Measurements from ENCODE around the gene LAIR2.
A peak's percentile ranks its signal among the peaks of the same experiment; 100 is the strongest.

Gene LAIR2

DNA sequence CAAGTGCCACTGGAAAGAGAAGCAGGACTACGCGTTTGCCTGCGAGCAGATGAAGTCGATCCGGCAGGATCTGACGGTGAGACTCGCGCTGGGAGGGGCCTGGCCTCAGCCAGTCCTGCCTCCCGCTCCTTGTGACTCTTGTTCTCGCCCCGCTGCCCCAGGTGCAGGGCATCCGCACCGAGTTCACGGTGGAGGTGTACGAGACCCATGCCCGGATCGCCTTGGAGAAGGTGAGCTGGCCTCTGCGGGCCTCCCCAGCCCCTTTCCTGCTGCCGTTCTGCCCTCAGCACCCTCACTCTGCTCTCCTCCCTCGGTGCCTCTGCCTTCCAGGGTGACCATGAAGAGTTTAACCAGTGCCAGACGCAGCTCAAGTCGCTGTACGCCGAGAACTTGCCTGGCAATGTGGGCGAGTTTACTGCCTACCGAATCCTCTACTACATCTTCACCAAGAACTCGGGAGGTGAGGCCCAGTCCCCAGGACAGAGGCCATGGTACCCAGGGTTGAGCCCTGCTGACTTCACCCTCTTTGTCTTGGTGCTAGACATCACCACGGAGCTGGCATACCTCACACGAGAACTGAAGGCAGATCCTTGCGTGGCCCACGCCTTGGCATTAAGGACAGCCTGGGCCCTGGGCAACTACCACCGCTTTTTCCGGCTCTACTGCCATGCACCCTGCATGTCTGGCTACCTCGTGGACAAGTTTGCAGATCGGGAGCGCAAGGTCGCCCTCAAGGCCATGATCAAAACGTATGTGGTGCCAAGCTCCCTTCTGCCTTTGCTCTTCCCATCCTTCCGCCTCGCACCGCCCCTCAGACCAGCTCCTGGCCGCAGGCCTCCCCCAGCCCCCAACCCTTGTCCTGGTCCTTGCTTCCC is 44.6 kb upstream of the LAIR2 start:
- TF ChIP-seq, protein P1, sequence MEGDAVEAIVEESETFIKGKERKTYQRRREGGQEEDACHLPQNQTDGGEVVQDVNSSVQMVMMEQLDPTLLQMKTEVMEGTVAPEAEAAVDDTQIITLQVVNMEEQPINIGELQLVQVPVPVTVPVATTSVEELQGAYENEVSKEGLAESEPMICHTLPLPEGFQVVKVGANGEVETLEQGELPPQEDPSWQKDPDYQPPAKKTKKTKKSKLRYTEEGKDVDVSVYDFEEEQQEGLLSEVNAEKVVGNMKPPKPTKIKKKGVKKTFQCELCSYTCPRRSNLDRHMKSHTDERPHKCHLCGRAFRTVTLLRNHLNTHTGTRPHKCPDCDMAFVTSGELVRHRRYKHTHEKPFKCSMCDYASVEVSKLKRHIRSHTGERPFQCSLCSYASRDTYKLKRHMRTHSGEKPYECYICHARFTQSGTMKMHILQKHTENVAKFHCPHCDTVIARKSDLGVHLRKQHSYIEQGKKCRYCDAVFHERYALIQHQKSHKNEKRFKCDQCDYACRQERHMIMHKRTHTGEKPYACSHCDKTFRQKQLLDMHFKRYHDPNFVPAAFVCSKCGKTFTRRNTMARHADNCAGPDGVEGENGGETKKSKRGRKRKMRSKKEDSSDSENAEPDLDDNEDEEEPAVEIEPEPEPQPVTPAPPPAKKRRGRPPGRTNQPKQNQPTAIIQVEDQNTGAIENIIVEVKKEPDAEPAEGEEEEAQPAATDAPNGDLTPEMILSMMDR (IDR thresholded peaks at IDR 0.05) = no peak
- TF ChIP-seq ZFX (IDR thresholded peaks at IDR 0.05; ENCODE audit: borderline replicate concordance) = no peak
- H3K27ac ChIP-seq = no peak overlapping the region

DNA sequence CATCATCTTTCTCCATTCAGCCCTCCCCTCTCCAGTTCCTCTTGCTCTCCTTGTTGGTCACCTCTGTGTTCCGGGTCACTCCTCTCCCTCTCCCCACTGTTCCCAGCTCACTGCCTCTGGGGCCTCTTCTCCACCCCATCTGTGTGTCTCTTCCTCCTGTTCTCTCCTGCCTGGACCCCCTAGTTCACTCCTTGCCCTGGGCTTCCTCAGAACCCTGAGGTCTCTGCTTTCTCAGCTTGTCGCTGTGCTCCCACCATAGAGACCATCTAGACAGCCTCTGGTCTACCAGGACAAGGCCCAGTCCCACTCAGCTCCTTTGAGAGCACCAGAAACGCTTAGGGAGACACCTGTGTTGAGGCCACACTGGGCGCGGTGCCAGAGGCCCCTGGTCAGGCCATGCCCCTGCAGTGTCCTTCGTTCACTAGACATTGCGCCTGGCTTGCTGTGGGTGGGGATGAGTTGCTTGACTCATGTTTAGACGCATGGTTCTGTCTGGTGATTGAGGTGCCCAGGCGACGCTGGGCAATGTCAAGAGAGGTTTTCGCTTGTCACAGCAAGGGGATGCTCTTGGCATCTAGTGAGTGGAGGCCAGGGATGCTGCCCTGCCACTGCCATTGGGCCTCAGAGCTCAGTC is 43.9 kb upstream of the LAIR2 start:
- no peak for TF ChIP-seq ZFX (IDR thresholded peaks at IDR 0.05; ENCODE audit: borderline replicate concordance)
- TF ChIP-seq, protein P1 (IDR thresholded peaks at IDR 0.05) = no peak
- H3K27ac ChIP-seq = no peak overlapping the region

DNA sequence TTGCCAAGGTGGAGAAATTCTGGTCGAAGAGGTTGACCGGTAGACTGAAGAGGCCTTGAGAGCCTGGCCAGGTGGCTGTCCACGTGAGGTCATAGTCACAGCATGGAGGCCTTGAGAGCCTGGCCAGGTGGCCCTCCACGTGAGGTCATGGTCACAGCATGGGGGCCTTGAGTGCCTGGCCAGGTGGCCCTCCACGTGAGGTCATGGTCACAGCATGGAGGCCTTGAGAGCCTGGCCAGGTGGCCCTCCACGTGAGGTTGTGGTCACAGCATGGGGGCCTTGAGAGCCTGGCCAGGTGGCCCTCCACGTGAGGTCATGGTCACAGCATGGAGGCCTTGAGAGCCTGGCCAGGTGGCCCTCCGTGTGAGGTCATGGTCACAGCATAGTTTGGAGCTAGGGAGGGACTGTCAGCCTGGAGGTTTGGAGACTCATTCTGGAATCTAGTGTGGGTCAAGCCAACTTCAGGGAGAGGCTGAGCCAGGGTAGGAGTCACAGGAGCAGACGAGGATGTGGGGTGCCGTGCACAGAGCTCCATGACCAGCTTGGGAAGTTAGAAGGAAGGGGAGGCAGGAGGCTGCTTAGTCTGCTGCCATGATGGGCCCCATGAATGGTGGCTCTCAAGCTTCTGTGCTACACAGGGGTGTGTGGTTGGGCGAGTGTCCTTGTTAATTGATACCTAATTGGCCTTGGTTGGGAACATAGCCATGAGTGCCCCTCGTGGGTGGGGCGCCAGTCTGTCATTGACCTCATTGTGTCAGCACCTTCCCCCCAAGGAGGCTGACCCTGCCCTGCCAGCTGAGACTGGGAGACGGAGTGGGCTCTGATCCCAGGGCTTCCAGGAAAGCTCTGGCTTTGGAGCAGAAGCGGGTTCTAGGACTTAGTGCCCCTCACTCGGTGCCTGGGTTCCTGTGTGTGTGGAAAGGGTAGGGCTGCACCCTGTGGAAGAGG is 43.1 kb upstream of the LAIR2 start:
- H3K27ac ChIP-seq = no peak overlapping the region
- no peak for TF ChIP-seq ZFX (IDR thresholded peaks at IDR 0.05; ENCODE audit: borderline replicate concordance)
- TF ChIP-seq, protein P1 (IDR thresholded peaks at IDR 0.05) = no peak

DNA sequence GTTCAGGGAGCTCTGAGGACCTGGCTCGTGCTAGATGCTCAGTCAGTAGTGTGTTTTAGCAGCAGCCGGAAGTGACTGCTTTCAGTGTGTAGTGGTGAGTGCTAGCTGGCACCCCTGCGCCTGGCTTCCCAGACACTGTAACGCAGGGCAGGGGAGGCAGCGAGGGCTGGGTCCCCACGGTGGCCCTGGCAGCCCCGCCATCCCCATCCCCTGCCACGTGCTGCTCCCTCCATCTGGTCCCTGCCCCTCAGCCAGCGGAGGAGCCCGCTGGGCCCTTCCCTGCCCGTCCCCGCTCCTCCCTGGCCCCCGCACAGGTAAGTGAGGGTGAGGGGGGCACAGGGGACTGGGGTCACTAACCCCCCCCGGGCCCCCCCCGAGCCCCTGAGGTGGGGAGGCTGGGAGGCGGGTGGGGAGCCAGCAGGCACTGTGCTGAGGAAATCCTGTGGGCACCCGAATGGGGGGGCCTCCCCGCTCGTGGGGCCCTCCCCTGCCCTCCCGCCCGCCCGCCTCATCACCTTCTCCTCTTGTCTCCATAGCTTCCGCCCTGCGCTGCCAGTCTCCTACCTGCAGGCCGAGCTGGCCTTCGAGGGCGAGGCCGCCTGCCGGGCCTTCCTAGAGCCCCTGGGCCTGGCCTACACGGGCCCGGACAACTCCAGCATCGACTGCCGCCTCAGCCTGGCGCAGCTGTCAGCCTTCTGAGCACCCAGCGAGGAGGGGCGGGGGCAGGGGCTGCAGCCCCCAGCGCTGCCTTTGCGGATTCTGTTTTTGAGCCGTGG is 42.2 kb upstream of the LAIR2 start:
- peak overlapping the region; percentile 99; the same call in 1 of the 2 replicates for H3K27ac ChIP-seq
- TF ChIP-seq, protein P1 (IDR thresholded peaks at IDR 0.05) = no peak
- no peak for TF ChIP-seq ZFX (IDR thresholded peaks at IDR 0.05; ENCODE audit: borderline replicate concordance)

DNA sequence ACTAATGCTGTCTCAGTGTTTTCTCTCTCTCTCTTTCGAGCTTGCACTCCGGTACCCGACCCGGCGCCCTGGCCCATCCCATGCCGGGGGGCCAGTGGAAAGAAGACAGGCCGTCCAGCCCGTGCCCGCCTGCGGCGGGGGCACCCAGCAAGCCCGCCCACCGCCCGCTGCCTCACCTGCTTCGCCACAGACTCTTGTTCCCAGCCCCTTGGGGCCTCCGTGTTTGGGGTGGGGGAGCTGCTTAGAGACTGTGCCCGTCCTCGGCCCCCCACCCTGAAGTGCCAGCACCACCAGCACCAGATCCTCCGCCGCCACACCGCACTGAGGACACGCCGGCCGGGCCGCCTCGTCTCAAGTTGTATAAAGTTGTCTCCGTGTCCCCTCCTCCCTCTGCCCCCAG is 41.4 kb upstream of the LAIR2 start:
- H3K27ac ChIP-seq = peak overlapping the region; percentile 99
- no peak for TF ChIP-seq ZFX (IDR thresholded peaks at IDR 0.05; ENCODE audit: borderline replicate concordance)
- TF ChIP-seq, protein P1 (IDR thresholded peaks at IDR 0.05) = no peak

DNA sequence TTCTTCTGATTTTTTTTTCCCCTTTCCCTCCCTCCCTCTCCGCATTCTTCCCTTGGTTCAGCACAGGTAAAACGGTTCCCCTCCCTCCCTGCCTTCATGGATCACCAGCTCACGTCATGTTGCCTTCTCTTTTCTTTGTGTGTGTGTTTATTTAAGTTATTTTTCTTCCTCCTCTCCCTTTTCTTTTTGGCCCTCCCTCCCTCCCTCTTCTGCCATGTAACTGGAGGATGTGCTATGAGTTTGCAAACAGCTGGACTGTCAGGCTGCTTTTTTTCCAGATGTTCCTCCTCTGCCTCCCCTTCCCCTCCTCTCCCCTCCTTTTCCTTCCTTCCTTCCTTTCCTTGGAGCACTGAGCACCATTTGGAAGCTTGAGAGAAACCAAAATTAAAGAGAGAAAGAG is 41.0 kb upstream of the LAIR2 start:
- no peak for TF ChIP-seq ZFX (IDR thresholded peaks at IDR 0.05; ENCODE audit: borderline replicate concordance)
- TF ChIP-seq, protein P1 (IDR thresholded peaks at IDR 0.05) = no peak
- H3K27ac ChIP-seq = peak overlapping the region; percentile 99

Data from 22Rv1 (cell line).